GM06990 (cell line): Measurements from ENCODE around the gene CIAO2A.

Source experiments
- DNase-seq: peaks from one replicate; pipeline ENCODE4 v3.0.0-alpha.2; 2011; ENCODE audit not compliant: insufficient read length; ENCODE audit errors: extremely low read depth
- H3K27me3 ChIP-seq: replicated peaks from 2 replicates; pipeline ENCODE4 v1.6.0; 2011; ENCODE audit warnings: low read length; ENCODE audit not compliant: control insufficient read depth, insufficient read depth
- H3K36me3 ChIP-seq: 2 replicates; pipeline ENCODE4 v1.5.1; 2011; ENCODE audit warnings: low read length; ENCODE audit not compliant: control insufficient read depth, insufficient read depth
- H3K4me3 ChIP-seq: replicated peaks from 2 replicates; pipeline ENCODE4 v1.5.1; 2011; ENCODE audit warnings: low read depth, mild to moderate bottlenecking, control low read depth, low read length
- CTCF ChIP-seq: IDR thresholded peaks from 2 replicates; pipeline ENCODE4 v1.5.1; 2011; ENCODE audit warnings: low read length, control low read depth, mild to moderate bottlenecking, inconsistent platforms; ENCODE audit not compliant: insufficient read depth, poor library complexity, severe bottlenecking

CIAO2A gene

GRCh38 chr15:64093627-64094417 is at the start of gene CIAO2A:
TSS of gene CIAO2A (minus strand) at chr15:64093838. CDS start at chr15:64093768, 70 bp downstream.
- H3K27me3 ChIP-seq: no peaks in the 10 kb centered on the region
- peak within 1 kb of the TSS; percentile 89 for H3K4me3 ChIP-seq
- H3K36me3 ChIP-seq: no peaks in the 10 kb centered on the region; the same call in 1 of the 2 replicates
- DNase-seq: peak; percentile 92
- no peak for TF ChIP-seq CTCF

GRCh38 chr15:64143276-64143675 is 49.6 kb upstream of the CIAO2A start:
- H3K36me3 ChIP-seq: peaks cover 8% of the 10 kb centered on the region
- no peak for TF ChIP-seq CTCF
- no peak overlapping the region for H3K4me3 ChIP-seq
- DNase-seq: no peak
- H3K27me3 ChIP-seq: no peaks in the 10 kb centered on the region

GRCh38 chr15:64141798-64142512 is 48.3 kb upstream of the CIAO2A start:
- no peak for TF ChIP-seq CTCF

GRCh38 chr15:64138331-64138941 is 44.8 kb upstream of the CIAO2A start:
- no peak for TF ChIP-seq CTCF
- no peak for DNase-seq
- no peaks in the 10 kb centered on the region for H3K27me3 ChIP-seq
- no peak overlapping the region for H3K4me3 ChIP-seq
- H3K36me3 ChIP-seq: peaks cover 34% of the 10 kb centered on the region

More at GRCh38 chr15:64141798-64142512, 48.3 kb upstream of the CIAO2A start:
- Histone ChIP-seq H3K36me3 (peaks cover 13% of the 10 kb centered on the region), H3K27me3 (no peaks in the 10 kb centered on the region), H3K4me3 (no peak overlapping the region)
- no peak for DNase-seq

- Histone ChIP-seq H3K27me3 (no peaks in the 10 kb centered on the region), H3K4me3 (no peak overlapping the region), H3K36me3 (peaks cover 43% of the 10 kb centered on the region)
- TF ChIP-seq CTCF: no peak
- DNase-seq: no peak
Measured at GRCh38 chr15:64137226-64137833, 43.7 kb upstream of the CIAO2A start.
